WTC11 (cell line): Measurements from ENCODE around the gene SLC26A5.

Experiments
- AR ChIP-seq: fragments of 250-450 bp; sonication (Bioruptor Pico); IDR thresholded peaks from 2 replicates; pipeline ENCODE4 v1.9.0; 2021; ENCODE audit warnings: mild to moderate bottlenecking
- ATF2 ChIP-seq: sonication (generic); formaldehyde crosslinking; IDR thresholded peaks from 2 replicates; pipeline ENCODE4 v1.8.1; 2022; ENCODE audit warnings: low read depth, missing genetic modification reagents, borderline replicate concordance
- CTCF ChIP-seq: fragments of 200-600 bp; IDR thresholded peaks from 2 replicates; pipeline ENCODE4 v1.8.0; 2022; ENCODE audit warnings: antibody characterized with exemption
- E2F1 ChIP-seq: sonication (generic); formaldehyde crosslinking; IDR thresholded peaks from 2 replicates; pipeline ENCODE4 v1.8.0; 2022; ENCODE audit warnings: mild to moderate bottlenecking, missing genetic modification reagents
- ELF4 ChIP-seq: sonication (generic); formaldehyde crosslinking; IDR thresholded peaks from 2 replicates; pipeline ENCODE4 v1.8.1; 2022; ENCODE audit warnings: low read depth, mild to moderate bottlenecking, moderate library complexity, missing genetic modification reagents
- MAX ChIP-seq: sonication (generic); formaldehyde crosslinking; IDR thresholded peaks from 2 replicates; pipeline ENCODE4 v1.8.0; 2022; ENCODE audit warnings: mild to moderate bottlenecking, missing genetic modification reagents
- NFE2L1 ChIP-seq: sonication (generic); formaldehyde crosslinking; IDR thresholded peaks from 2 replicates; pipeline ENCODE4 v1.8.1; 2023; ENCODE audit warnings: missing genetic modification reagents
- PRDM15 ChIP-seq: sonication (generic); formaldehyde crosslinking; IDR thresholded peaks from 2 replicates; pipeline ENCODE4 v1.8.0; 2022; ENCODE audit warnings: missing genetic modification reagents
- TP53 ChIP-seq: sonication (generic); formaldehyde crosslinking; IDR thresholded peaks from 2 replicates; pipeline ENCODE4 v1.8.1; 2023; ENCODE audit warnings: mild to moderate bottlenecking, missing genetic modification reagents
- USF2 ChIP-seq: sonication (generic); formaldehyde crosslinking; IDR thresholded peaks from 2 replicates; pipeline ENCODE4 v1.8.1; 2023; ENCODE audit warnings: mild to moderate bottlenecking, missing genetic modification reagents, moderate library complexity
- ZBTB43 ChIP-seq: sonication (generic); formaldehyde crosslinking; IDR thresholded peaks from 2 replicates; pipeline ENCODE4 v1.8.1; 2023; ENCODE audit warnings: mild to moderate bottlenecking, missing genetic modification reagents
- ZNF121 ChIP-seq: sonication (generic); formaldehyde crosslinking; IDR thresholded peaks from 2 replicates; pipeline ENCODE4 v1.8.0; 2023; ENCODE audit warnings: missing genetic modification reagents

- TF ChIP-seq CTCF (no peak), NFE2L1 (no peak), ATF2 (no peak), ELF4 (CRISPR knock-in tag) (no peak), ZBTB43 (no peak), MAX (CRISPR knock-in tag) (no peak), USF2 (CRISPR knock-in tag) (no peak), AR (no peak), ZNF121 (CRISPR knock-in tag) (no peak), PRDM15 (CRISPR knock-in tag) (no peak), TP53 (CRISPR knock-in tag) (no peak), E2F1 (CRISPR knock-in tag) (no peak)
Measured at GRCh38 chr7:103348452-103348851, 97.6 kb downstream of the SLC26A5 start.
